Measurements from ENCODE around the gene DCC.

DCC gene

DNA sequence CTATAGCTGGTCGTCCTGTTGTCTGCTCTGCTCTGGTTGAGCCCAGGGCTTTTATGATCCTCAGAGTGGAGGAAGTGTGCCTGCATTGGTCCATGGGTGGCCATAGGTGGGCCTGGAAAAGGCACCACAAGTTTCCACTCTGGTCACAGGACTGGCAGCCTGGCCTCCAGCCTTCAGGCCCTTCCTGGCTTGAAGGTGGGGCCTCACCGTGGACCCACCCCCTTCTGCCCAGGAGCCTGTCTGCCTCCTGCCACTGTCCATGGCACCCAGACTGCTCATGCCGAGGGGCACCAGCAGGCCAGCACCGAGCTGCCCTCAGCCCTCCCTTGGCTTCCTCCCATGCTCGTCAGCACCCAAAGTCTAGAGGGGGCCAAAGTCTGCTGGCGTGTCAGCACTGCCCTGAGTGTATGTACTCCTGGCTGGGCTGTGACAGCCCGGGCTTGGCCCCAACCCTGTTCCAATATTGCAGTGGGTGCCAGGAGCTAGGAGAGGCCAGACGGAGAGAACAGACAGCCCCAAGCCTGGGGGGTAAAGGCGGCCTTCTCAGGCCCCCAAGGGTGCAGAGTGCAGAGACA is 529.4 kb downstream of the DCC start:
- Histone ChIP-seq H3K4me3 (no peak overlapping the region), H3K9me3 (no peaks in the 10 kb centered on the region), H3K36me3 (no peaks in the 10 kb centered on the region), H3K27ac (no peak overlapping the region), H3K27me3 (no peaks in the 10 kb centered on the region), H3K4me1 (no peaks in the 10 kb centered on the region)
- DNase-seq, result no peak
- intact Hi-C loops (cut with DNase I; ENCODE audit: low total_unique reads), result no loop called here
- TF ChIP-seq, protein P1, sequence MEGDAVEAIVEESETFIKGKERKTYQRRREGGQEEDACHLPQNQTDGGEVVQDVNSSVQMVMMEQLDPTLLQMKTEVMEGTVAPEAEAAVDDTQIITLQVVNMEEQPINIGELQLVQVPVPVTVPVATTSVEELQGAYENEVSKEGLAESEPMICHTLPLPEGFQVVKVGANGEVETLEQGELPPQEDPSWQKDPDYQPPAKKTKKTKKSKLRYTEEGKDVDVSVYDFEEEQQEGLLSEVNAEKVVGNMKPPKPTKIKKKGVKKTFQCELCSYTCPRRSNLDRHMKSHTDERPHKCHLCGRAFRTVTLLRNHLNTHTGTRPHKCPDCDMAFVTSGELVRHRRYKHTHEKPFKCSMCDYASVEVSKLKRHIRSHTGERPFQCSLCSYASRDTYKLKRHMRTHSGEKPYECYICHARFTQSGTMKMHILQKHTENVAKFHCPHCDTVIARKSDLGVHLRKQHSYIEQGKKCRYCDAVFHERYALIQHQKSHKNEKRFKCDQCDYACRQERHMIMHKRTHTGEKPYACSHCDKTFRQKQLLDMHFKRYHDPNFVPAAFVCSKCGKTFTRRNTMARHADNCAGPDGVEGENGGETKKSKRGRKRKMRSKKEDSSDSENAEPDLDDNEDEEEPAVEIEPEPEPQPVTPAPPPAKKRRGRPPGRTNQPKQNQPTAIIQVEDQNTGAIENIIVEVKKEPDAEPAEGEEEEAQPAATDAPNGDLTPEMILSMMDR (IDR thresholded peaks at IDR 0.05), result no peak

DNA sequence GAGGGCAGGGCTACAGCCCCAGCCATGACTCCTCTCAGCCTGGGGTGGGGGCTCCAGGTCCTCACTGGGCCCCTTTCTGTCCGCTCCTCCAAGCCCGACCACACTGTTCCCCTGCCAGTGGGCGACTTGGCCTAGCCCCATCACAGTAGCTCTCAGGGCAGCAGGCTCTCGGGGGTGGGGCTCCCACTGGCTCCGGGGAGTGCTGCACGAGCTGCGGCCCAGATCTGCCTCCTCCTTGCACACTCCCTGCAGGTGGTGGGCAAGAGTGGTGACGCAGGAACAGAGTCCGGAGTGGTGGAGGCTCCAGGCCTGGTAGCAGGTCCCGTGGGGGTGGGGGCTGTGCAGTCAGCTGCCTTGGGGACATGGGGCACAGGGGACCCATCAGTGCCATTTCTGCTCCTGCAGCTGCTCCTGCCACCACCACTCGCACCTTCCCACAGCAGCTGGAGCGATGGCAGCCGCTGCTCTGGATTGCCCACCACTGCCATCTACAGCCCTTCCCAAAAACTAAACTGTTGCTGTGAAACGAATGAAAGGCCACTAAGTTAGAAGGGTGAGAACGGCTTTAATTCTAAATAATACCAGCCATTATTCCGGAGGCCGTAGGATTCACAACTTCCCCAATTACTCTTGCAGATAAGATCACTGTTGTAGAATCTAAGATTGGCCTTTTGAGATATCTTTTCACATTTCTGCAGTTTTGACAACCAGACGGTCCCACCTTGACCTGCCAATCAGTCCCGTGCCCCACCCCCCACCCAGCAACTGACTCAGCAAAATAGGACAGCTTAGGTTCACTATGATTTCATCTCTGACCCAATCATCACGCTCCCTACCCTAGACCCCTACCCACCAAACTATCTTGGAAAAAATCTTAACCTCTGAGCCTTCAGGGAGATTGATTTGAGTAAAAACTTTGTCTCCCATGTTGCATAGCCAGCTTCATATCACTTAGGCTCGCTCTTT is 530.2 kb downstream of the DCC start:
- H3K27ac ChIP-seq, result no peak overlapping the region
- DNase-seq, result no peak
- no peaks in the 10 kb centered on the region for H3K4me1 ChIP-seq
- no peak overlapping the region for H3K4me3 ChIP-seq
- H3K36me3 ChIP-seq, result no peaks in the 10 kb centered on the region
- TF ChIP-seq, protein P1 (IDR thresholded peaks at IDR 0.05), result no peak
- no peaks in the 10 kb centered on the region for H3K9me3 ChIP-seq
- no peaks in the 10 kb centered on the region for H3K27me3 ChIP-seq
- intact Hi-C loops (cut with DNase I; ENCODE audit: low total_unique reads), result no loop called here

DNA sequence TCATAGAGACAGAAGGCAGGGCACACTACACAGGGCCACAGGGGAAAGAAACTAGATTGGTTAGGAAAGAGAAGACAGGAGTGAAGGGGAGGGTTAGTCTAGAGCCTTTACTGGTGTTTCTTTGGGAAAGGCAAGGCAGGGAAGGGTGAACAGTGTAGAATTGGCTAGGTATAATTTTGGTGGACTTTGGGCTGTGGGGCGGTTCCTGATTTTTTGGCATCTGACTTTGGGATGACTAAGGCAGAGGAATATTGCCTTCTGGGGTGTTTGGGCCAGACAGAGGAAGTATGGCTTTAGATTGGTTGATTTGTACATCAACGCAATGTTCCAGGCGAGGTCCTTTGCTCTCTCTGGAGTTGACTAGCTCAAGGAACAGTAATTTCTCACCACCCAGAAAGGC is 534.8 kb downstream of the DCC start:
- intact Hi-C loops (cut with DNase I; ENCODE audit: low total_unique reads), result no loop called here
- Histone ChIP-seq H3K36me3 (no peaks in the 10 kb centered on the region), H3K4me3 (no peak overlapping the region), H3K4me1 (no peaks in the 10 kb centered on the region), H3K27ac (no peak overlapping the region), H3K9me3 (no peaks in the 10 kb centered on the region), H3K27me3 (no peaks in the 10 kb centered on the region)
- no peak for DNase-seq
- TF ChIP-seq, protein P1 (IDR thresholded peaks at IDR 0.05), result no peak

DNA sequence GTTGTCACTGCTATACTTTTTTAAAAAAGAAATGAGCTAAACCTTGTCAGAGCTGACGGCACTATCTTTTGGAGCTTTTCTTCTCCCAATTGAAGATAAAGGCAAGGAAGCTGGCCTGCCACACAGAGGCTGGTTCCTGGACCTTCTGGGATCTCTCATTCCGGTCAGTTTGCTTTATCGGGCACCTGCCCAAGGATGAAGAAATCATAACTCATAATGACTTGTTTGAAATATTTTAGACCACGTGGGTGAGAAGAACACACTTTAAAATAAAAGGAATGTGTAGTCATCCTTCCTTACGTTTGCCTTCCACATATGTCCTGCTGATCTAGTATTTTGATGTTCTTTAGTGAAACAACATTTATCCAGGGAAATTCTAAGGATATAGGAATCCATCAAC is 535.7 kb downstream of the DCC start:
- TF ChIP-seq, protein P1 (IDR thresholded peaks at IDR 0.05), result no peak
- no peak for DNase-seq
- Histone ChIP-seq H3K4me3 (no peak overlapping the region), H3K36me3 (no peaks in the 10 kb centered on the region), H3K27ac (no peak overlapping the region), H3K9me3 (no peaks in the 10 kb centered on the region), H3K4me1 (no peaks in the 10 kb centered on the region), H3K27me3 (no peaks in the 10 kb centered on the region)
- intact Hi-C loops (cut with DNase I; ENCODE audit: low total_unique reads), result no loop called here

DNA sequence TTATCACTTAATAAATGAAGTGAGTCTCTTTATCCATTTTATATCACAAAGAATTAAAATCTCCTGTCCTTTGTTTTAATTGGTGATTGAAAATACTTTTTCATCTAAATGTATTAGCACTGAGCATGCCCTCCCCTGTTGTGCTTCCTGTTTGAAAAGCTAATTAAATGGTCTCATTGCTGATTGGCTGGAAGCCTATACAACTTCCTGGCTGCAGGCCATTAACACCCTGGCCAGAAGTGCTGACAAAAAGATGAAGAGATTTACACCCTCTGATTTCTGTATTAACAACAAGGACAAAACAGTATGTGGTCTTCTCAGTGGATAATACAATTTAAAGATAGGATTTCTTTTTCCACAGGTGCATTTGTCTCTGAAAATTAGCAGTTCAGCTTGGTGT is 548.0 kb downstream of the DCC start:
- Histone ChIP-seq H3K27ac (no peak overlapping the region), H3K9me3 (no peaks in the 10 kb centered on the region), H3K36me3 (no peaks in the 10 kb centered on the region), H3K4me3 (no peak overlapping the region), H3K4me1 (no peaks in the 10 kb centered on the region), H3K27me3 (no peaks in the 10 kb centered on the region)
- intact Hi-C loops (cut with DNase I; ENCODE audit: low total_unique reads), result no loop called here
- TF ChIP-seq, protein P1 (IDR thresholded peaks at IDR 0.05), result no peak
- DNase-seq, result no peak

Measured in tibial artery (tissue), 4 donors.